Astrocyte of the hippocampus (primary cell): Measurements from ENCODE around the gene C1R.
A peak's percentile ranks its signal among the peaks of the same experiment; 100 is the strongest.

Experiments
- DNase-seq: peaks from one replicate; pipeline ENCODE4 v3.0.0; 2011; ENCODE audit warnings: low read depth, low spot score

Gene C1R

DNA sequence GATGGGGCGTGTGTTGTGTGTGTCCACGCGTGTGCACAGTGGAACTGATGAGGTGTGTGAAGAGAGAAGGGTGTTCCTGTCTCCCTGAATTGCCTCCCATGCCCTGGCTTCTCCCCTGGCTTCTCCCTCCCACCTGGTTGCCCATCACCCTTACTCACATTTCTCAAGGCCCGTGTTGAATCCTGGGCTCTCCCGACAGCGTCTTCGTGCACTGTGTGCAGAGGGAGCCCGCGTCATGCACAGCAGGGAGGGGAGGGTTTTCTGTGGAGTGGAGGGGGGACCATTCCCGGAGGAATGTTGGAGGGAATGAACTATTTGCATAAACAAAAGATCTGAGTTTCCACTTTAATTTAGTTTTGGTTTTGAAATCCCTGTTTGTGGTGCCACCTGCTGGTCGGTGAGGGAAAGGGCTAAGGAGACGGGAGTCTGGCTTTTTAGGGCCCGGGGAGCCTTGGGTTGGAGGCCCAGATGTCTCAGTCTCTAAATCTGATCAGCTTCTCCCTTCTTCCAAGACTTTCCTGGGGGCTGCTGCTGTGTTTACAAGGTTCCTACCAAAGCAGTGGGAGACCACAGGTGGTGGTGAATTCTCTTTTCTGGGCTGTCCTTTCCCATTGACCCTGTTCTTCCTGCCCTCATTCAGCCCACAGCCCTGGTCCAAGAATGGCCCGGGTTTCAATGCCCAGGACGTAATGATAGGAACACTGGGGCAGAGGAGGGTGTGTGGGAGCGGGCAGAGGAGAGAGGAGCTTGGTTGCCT lies at the start of gene C1R:
Gene C1R, minus strand, starts transcription at position 217 of the 757 bp plus-strand sequence. Its CDS starts 57 bp downstream, at position 160.
- peak; percentile 88 for DNase-seq

DNA sequence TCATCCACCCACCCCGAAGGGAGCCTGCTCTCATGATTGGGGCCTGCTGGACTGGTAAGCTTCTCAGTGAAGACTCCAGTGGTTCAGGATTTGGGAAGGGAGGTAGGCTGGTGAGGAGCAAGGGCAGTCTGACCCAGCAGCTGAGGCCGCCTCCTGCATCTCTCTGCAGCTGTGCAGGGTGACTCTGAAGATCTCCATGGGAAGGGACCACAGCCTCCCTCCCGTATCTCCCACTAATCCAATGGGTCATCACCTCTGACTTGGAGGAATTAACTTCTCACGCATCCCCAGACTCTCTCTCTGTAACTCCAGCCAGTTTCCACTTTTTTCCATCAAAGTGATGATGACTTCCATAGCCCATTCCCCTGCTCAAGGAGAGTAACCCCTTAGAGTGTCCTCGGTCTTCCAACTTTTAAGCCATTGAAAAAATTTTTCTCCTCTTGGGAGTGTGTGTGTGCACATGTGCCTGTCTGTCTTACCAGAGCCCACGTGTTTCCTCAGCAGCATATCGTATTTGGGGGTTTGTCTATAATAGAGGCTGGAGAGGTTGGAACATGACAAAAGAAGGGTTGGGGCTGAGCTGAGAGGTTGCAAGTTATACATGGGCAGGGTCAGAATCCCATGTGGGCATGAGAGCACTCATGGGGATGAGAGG lies 49.2 kb upstream of the C1R start:
- DNase-seq: no peak

DNA sequence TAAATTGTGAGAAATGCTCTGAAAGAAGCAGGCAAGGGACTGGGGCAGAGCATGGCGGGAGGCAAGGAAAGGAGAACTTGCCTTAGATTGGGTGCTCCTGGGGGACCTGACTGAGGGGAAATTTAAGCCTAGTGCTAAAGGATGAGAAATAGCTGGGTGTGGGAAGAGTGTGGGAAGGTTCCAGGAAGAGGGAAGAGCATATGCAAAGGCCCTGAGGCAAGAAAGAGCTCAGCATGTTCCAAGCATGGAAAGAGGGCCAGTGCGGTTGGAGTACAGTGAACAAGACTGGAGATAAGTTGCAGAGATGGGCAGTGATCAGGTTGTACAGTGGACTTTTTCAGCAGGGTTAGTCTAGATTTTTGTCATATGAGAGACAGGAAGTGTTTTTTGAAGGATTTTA lies 47.0 kb upstream of the C1R start:
- DNase-seq: no peak

DNA sequence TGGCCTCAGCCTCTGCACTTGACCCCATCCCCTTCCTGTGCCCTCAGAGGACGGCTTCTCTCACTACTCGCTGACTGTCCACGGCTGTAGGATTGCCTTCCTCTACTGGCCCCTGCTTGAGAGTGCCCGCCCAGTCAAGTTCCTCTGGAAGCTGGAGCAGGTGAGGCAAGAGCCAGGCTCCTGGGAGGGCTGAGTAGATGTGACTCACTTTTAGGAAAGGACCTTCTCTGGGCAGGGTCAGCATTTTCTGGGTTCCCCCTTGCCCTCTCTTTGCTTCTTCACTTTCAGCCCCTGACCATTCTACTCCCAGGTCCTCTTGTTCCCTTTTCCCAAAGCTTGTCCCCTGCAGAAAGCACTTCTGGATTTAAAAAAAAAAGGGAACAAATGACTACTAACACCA lies 45.7 kb upstream of the C1R start:
- no peak for DNase-seq

DNA sequence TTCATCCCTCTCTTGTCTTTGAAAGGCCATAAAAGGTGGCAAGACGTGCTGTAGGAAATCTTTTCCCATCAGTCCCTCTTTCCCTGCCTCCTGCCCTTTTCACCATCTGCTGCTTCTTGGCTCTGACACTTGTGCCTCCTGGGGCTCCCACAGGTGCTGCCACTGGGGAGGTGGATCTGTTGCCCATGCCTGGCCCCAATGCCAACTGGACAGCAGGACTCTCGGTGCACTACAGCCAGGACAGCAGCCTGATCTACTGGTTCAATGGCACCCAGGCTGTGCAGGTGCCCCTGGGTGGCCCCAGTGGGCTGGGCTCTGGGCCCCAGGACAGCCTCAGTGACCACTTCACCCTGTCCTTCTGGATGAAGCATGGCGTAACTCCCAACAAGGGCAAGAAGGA lies 44.4 kb upstream of the C1R start:
- DNase-seq: no peak

DNA sequence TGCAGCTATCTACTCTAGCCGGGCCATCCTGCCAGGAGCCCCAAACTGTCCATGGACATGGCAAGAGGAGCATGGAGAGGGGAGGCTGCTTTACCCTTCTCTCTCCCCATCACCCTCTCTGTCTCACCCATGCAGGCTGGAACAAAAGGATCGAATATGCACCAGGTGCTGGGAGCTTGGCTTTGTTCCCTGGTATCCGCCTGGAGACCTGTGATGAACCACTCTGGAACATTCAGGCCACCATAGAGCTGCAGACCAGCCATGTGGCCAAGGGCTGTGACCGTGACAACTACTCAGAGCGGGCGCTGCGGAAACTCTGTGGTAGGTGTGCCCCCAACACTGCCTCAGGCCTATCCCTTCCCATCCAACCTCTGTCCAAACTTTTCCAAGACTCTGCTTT lies 43.8 kb upstream of the C1R start:
- DNase-seq: no peak

DNA sequence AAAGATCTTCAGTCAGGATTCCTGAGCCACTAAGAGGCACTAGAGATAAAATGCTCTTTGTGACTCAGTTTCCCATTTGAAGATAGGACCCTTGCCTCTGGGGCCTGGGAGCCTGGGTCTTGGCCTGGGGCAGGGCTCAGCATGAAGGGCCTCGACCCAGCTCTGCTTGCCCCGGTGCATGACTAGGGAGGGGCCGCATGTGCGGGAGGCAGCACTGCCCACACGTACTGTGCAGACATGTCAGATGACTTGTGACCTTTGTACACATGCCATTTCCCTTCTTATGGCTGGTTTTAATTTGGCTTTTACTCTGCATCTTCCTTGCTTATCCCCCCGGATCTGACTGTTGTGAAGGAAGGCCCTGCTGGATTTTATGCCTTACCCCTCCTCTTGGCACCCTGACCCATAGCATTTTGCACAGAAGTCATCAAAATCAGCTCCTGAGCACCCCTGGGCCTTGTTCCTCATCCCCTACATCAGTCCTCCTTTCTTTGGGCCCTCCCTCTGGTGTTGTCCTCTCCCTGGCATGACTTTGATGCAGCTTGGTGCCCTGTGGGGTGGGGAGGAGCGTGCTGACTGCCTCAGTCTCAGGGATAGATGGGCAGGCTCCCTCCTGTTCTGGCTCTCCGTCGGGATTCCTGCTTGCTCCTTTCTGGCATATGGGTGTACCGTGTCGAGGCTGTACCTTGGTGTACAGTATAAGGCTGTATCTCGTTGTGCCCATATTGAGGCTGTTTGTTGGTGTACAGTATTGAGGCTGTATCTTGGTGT lies 42.3 kb upstream of the C1R start:
- no peak for DNase-seq

DNA sequence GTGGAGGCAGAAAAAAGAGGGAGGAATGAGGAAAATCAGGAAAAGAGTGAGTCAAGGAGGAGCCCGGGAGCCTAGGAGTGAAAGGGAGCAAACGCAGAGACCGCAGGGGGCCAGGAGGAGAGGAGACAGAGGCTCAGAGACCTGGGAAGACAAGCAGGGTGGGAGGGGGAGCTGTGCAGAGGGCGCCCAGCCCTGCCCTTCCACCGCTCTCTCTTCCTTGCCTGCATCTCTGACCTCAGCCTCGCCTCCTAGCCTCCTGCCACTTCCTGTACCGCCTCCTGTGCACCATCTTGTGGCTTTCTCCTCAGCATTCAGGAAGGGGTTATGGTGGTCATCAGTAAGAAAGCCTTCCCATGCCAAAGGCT lies 39.2 kb upstream of the C1R start:
- no peak for DNase-seq

DNA sequence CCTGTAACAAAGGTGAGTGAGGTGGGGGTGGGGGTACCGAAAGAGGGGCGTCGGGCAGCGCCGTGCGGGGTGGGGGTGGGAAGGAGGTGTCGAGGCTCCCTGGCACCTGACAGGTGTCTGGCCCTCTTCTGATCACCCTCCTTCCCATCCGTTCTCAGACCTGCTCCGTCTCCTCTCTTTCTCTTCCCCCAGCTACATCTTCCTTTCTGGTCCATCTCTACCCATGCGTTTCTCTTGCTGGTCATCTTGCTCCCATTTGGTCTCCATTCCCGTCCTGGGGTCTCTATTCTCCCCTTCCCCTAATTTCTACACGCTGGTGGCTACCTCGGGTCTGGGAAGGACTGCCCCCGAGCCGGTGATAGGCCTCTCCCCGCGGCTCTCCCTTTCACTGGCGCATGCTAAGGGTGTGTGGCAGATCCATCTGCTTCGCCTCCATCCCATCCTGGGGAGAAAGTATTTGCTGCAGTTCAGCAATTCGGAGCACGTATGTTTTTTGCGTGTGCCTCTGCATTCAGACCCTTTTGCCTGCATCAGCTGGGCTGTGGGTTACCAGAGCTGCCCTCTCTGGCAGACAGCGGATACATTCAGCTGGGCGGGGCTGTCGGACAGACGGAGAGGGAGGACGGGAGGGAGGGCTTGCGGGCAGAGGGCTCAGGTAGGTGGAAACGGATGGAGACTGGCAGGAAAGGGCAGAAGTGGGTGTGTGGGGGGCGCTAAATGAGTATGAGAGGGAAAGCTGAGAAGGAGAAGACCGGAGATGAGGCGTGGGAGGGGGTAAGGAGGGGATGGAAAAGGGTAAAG lies 38.7 kb upstream of the C1R start:
- DNase-seq: peak; percentile 75

DNA sequence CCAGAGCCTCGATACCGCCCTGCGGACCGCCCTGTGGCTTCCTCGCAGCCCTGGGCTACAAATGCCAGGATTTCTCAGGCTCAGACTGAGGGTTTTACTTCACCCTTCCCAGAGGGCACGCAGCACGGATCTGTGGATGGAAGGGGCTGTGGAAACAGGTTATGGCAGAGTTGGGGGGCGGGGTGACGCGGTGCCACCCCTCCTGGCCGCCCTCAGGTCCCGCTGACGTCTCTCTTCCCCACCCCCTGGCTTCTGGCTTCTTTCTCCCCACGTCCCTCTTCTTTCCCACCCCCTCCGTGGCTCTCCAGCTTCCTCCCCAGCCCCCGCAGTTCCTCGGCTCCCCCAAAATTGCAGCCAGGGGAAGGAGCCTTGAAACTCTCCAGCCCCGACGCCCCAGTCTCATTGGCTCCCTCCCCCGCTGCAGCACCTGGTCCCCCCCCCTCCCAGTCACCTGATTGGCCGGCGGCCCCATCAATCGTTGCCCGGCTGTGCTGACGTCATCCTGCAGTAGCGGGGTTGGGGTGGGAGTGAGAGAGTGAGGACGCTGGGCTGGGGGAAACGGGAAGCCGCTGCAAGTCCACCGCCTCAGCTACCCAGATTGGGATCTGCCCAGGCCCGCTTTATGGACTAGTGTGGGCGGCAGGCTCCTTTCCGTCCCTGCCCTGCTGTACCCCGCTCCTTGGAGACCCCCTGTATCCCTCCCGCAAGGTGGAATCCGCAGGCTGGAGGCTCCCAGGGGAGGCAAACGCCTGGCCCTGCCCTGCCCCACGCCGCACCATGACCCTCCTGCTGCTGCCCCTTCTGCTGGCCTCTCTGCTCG lies 37.8 kb upstream of the C1R start, which contains the start of gene CLSTN3:
Gene CLSTN3, plus strand, starts transcription at position 500 of the 820 bp plus-strand sequence. Its CDS starts 278 bp downstream, at position 778.
- peak; percentile 95 for DNase-seq

DNA sequence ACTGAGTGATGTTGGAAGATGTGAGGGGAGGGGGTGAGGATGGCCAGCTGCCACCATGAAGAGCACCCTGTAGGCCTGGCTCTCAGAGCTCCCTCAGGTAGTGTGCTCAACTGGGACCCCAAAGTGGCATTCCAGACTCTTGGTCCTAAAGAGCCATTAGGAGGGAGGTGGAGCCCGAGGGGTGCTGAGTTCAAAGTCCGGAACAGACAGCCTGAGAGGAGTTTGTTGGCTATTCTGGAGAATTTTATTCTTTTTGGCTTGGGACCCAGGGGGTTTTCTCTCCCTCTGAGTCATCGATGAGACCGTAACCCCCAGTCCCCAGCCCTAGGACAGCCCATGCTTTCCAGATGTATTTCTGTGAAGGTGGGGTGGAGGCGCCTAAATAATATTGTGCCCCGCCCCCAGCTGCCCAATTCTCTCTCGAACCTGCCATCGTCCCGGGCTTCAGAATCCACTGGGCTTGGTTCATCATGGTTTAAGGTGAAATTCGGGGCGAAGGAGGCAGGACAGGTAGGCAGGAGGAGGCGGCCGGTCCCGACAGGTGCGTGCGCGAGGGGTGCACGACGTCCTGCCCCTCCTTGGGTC lies 37.1 kb upstream of the C1R start:
- DNase-seq: peak; percentile 20

DNA sequence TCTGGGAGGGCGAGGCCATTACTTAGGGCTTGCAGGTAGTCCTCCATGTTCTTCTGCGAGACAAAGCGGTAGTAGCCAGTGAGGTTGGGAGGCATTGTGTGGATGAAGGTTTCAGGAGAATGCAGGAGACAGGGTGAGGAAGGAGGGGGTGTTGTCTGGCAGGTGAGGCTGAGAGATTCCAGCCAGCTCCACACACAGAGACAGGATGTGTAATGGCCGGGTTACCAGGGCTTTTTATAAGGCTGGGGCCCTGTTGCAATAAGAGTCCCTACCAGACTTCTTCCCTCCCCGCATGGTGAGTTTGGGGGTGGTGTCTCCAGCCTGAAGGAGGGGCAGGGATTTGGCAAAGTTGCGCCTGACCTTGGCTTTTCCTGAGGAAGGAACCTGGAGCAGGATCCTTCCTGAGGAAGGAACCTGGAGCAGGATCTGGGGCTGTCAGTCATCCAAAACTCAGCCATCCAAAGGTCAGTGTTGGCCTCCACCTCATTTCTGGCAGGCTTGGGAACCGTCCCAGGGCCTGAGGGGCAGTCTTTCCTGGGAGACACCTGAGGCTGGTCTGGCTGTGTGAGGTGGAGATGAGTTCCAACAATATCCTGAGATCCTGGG lies 36.5 kb upstream of the C1R start, which contains the start of gene RBP5:
Gene RBP5, minus strand, starts transcription at position 209 of the 606 bp plus-strand sequence. Its CDS starts 114 bp downstream, at position 95.
- DNase-seq: no peak

DNA sequence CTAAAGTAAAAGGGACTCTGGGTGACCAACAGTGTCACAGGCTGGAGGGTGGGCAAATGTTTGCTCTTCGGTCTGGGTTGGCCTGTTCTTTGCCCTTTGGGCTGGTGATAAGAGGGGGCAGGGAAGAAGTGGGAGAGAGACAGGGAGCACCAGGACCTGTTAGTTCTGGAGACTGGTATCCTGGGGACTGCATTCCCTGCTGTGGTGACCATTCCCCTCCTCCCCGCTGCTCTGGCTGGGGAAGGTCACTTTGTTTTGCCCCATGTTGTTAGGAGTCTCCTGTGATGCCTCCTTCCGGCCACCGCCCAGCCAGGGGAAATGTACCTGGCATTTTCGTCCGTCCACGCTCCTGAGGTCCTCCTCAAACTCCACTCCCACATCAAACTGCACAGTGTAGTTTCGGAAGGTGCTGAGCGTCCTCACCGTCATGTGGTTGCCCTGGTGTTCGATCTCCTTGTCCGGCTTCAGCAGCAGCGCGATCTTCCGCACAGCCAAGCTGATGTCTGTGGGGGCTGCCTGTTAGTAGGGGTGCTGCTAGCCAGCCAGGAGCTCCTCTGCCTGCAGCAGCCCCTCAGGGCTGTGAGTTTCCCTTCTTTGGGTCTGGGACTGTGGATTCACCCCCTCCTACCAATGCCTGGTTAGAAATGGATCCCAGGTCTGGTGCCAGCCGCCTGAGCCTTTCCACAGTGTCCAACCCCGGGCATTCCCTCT lies 35.8 kb upstream of the C1R start:
- no peak for DNase-seq

DNA sequence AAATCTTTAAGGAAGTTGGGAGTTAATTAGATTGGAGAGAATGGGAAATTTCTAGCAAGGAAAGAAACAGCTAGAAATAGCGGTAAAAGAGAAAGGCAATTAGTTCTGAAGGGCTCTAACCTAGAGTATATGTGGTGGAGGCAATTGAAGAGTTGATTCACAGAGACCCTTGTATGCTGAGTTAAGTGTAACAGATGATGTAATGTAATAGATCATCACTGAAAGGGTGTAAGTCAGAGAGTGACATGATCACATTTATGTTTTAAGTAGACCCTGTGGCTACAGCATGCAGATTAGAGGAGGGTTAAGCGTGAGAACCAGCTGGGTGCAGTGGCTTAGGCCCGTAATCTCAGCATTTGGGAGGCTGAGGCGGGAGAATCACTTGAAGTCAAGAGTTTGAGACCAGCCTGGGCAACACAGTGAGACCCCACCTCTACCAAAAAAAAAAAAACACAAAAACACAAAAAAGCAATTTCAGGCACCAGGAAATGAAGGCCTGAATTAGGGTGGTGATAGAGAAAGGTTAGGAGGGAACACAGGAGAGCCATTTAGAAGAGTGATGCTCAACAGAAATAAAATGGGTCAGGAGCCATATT lies 33.5 kb upstream of the C1R start:
- DNase-seq: no peak

DNA sequence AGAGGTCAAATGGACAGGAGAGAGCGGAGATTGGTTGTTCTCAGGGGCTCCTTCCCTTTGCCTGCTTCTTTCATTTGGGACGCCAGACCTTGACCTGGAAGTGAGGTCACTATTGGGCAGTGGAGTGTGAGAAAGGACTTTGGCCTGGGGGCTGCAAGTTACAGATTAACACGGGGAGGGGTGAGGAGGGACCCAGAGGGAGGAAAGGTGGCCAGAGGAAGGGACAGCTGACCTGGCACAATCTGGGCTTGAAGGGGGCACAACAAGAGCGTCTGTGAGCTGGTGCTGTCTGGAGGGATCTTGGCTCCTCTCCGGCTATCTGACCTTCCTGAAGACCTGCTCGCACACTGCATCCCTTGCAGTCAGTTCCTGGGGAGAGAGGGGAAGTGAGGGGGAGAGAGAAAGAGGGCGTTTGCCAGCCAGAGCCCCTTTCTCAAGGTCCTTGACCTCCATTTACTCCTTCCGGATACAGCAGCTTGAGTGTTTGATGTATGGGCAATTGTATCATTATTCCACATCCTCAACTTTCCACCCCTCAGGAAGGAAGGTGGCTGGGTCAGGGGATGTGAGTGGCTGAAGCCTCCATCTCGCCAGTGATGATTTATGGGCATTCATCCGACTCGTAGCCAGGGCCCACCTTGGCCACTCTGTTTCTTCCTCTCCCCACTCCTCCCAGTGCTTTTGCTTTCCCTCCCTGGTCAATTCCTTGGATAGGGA lies 31.7 kb upstream of the C1R start:
- no peak for DNase-seq

DNA sequence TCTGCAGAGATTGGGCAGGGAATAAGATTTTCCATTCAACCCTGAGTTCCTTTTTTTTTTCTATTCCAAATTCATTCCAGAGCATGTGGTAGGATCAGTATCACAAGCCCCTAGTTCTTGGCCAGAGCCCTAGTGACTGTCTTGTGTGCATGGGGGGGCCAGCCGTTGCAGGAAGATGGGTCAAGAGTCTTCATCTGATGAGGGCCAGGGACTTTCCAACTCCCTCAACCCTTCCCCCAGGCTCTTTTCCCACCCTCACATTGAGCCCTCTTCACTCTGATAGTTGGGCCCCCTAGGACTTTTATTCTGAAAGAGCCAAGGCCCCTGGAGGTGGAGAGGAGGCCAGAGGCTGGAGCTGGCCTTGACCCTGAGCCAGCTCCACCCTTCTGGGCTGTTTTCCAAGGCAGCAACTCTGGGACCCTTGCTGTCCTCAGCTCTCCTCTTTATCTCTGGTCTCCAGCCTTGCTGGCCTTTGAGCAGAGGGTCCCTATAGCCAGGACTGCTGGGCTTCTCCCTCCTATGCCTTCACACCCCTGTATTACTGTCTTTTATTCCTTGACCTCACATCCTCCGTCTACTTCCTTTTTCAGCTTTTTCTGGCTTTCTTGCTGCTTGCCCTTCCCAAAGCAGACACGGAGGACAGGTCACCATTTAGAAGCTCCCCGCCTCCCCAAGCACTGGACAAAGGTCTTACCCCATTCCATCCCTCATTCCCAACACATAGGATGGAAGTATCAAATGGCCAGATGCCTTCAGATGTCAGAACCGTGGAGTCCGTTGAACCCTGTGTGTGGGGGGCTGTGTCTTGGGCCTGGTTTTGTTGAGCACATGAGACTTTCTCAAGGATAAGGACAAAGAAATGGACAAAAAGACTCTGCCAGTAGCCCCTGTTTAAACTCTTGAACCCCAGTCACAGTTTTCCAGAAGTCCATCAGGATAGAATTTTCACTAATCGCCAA lies 30.8 kb upstream of the C1R start:
- DNase-seq: no peak

DNA sequence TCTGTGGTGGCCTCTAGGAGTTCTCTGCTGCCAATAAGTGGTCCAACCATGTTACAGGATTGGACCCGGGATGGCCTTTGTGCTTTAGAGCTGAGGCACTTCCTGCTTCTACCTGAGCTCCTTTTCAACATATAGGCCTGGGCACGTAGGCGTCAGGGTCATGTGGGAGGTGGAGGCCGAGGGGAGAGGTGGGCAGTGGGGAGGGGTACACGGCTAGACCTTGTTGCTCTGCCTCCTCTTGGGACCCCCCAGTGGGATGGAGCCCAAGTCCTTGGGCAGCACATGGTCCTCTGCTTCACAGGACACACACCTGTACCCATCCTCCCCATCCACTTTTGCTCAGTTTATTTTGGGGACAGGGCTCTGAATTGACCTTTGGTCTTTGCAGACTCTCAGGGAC lies 29.1 kb upstream of the C1R start:
- DNase-seq: no peak
